Measurements from ENCODE around the gene ZNF552. TPM values are rescaled to one million over a fixed set of nuclear protein-coding genes. Genes with fewer than 3 reads are reported as not detected.

Gene ZNF552
- total and polyA plus RNA-seq, 2 donors (not counting 1 experiment from before 2014, with no cell fraction given): 6.7 to 21.7 TPM

DNA sequence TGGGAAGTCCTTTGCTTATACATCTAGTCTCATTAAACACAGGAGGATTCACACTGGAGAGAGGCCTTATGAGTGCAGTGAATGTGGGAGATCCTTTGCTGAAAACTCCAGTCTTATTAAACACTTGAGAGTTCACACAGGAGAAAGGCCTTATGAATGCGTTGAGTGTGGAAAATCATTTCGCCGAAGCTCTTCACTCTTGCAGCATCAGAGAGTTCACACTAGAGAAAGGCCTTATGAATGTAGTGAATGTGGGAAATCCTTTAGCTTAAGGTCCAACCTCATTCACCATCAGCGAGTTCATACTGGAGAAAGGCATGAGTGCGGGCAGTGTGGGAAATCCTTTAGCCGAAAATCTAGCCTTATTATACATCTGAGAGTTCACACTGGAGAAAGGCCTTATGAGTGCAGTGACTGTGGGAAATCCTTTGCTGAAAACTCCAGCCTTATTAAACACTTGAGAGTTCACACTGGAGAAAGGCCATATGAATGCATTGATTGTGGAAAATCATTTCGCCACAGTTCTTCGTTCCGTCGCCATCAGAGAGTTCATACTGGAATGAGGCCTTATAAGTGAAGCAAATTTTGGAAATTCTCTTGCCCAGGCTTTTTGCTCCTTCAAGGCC lies 35.4 kb downstream of the ZNF552 start:
- Histone ChIP-seq H3K9me3 (ENCODE audit: control extremely low read depth in 1 of 3, control insufficient read depth in 2 of 3, insufficient read depth in 1 of 3, low read length in 2 of 3) (peaks cover 0 to 56% (median 34%) of the 10 kb centered on the region in 3 donors), H3K4me3 (ENCODE audit: control extremely low read depth in 1 of 5, extremely low read depth in 1 of 5, insufficient read depth in 1 of 5, low read depth in 2 of 5, low read length in 4 of 5) (peak overlapping the region in 1 of 5 experiments; percentile 26), H3K79me2 (ENCODE audit: control insufficient read depth, insufficient read depth, low read length) (peaks cover 87% of the 10 kb centered on the region), H2AFZ (ENCODE audit: insufficient read depth, low read depth, low read length, poor library complexity, severe bottlenecking) (no peak overlapping the region), H4K20me1 (ENCODE audit: control insufficient read depth, insufficient read depth, low read length, poor library complexity, severe bottlenecking) (peaks cover 21% of the 10 kb centered on the region), H3K9ac (ENCODE audit: low read length) (no peak overlapping the region), H3K4me1 (ENCODE audit: control insufficient read depth in 2 of 2, insufficient read depth in 2 of 2, low read length in 2 of 2) (peaks cover 8 to 21% of the 10 kb centered on the region in 2 donors), H3K4me2 (replicated peaks; ENCODE audit: low read depth, low read length, poor library complexity, severe bottlenecking) (no peak overlapping the region), H3K27ac (ENCODE audit: low read length in 2 of 2) (no peak overlapping the region), H3K27me3 (replicated peaks in 1 of 4; ENCODE audit: control extremely low read depth in 1 of 4, control insufficient read depth in 3 of 4, insufficient read depth in 4 of 4, low read length in 3 of 4) (no peaks in the 10 kb centered on the region), H3K36me3 (replicated peaks in 1 of 2; ENCODE audit: control extremely low read depth in 1 of 2, control insufficient read depth in 1 of 2, extremely low read depth in 1 of 2, insufficient read depth in 2 of 2, low read length in 1 of 2) (peaks cover 11 to 63% of the 10 kb centered on the region in 2 experiments)
- intact Hi-C loops (cut with micrococcal nuclease): no loop called here
- H3K27me3 Mint-ChIP-seq: no peaks in the 10 kb centered on the region
- TF ChIP-seq, protein P1, sequence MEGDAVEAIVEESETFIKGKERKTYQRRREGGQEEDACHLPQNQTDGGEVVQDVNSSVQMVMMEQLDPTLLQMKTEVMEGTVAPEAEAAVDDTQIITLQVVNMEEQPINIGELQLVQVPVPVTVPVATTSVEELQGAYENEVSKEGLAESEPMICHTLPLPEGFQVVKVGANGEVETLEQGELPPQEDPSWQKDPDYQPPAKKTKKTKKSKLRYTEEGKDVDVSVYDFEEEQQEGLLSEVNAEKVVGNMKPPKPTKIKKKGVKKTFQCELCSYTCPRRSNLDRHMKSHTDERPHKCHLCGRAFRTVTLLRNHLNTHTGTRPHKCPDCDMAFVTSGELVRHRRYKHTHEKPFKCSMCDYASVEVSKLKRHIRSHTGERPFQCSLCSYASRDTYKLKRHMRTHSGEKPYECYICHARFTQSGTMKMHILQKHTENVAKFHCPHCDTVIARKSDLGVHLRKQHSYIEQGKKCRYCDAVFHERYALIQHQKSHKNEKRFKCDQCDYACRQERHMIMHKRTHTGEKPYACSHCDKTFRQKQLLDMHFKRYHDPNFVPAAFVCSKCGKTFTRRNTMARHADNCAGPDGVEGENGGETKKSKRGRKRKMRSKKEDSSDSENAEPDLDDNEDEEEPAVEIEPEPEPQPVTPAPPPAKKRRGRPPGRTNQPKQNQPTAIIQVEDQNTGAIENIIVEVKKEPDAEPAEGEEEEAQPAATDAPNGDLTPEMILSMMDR (IDR thresholded peaks at IDR 0.05): no peak
- TF ChIP-seq EZH2 (IDR thresholded peaks at IDR 0.05; ENCODE audit: borderline replicate concordance, insufficient read depth, low read depth, low read length, poor library complexity, severe bottlenecking): no peak
- no peak overlapping the region for H3K4me3 Mint-ChIP-seq
- ChIA-PET POLR2A (no interaction called here), CTCF (no interaction called here)
- DNase-seq: no peak
- WGBS (ENCODE audit: insufficient coverage): 94% methylated on average over 4 of the region's 10 CpGs
- ATAC-seq (ENCODE audit: low read depth): no peak
- H3K9me3 Mint-ChIP-seq (ENCODE audit: insufficient read depth): peaks cover 14% of the 10 kb centered on the region
- H3K4me1 Mint-ChIP-seq: peaks cover 22% of the 10 kb centered on the region
- H3K27ac Mint-ChIP-seq: no peak overlapping the region

DNA sequence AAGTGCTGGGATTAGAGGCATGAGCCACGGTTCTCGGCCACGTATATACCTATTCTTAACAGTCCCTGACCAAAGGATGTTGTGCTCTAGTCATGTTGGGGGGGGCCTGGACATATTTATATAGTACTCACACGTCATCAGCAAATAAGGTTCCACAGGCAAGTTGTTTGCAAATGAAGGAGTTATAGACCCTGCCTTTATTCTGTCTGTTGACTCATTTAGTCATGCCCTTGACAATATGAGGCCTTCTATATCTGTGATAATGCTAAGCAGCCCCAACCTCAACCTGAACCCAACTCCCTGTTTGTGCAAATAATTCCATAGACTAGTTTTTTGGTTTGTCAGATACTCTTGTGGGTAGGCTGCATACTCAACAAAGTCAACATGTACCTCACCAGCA lies 36.4 kb downstream of the ZNF552 start:
- intact Hi-C loops (cut with micrococcal nuclease): no loop called here
- no peak overlapping the region for H3K4me3 ChIP-seq (ENCODE audit: control extremely low read depth in 1 of 5, extremely low read depth in 1 of 5, insufficient read depth in 1 of 5, low read depth in 2 of 5, low read length in 4 of 5)

More for the DNA sequence above, 36.4 kb downstream of the ZNF552 start:
- H3K27me3 Mint-ChIP-seq: no peaks in the 10 kb centered on the region
- Histone ChIP-seq H2AFZ (ENCODE audit: insufficient read depth, low read depth, low read length, poor library complexity, severe bottlenecking) (no peak overlapping the region), H3K27ac (ENCODE audit: low read length in 2 of 2) (no peak overlapping the region), H3K9ac (ENCODE audit: low read length) (no peak overlapping the region), H3K79me2 (ENCODE audit: control insufficient read depth, insufficient read depth, low read length) (peaks cover 93% of the 10 kb centered on the region), H3K27me3 (replicated peaks in 1 of 4; ENCODE audit: control extremely low read depth in 1 of 4, control insufficient read depth in 3 of 4, insufficient read depth in 4 of 4, low read length in 3 of 4) (no peaks in the 10 kb centered on the region), H3K4me1 (ENCODE audit: control insufficient read depth in 2 of 2, insufficient read depth in 2 of 2, low read length in 2 of 2) (peaks cover 8 to 27% of the 10 kb centered on the region in 2 donors), H3K36me3 (replicated peaks in 1 of 2; ENCODE audit: control extremely low read depth in 1 of 2, control insufficient read depth in 1 of 2, extremely low read depth in 1 of 2, insufficient read depth in 2 of 2, low read length in 1 of 2) (peaks cover 13 to 67% of the 10 kb centered on the region in 2 experiments), H3K4me2 (replicated peaks; ENCODE audit: low read depth, low read length, poor library complexity, severe bottlenecking) (no peak overlapping the region), H3K9me3 (ENCODE audit: control extremely low read depth in 1 of 3, control insufficient read depth in 2 of 3, insufficient read depth in 1 of 3, low read length in 2 of 3) (peaks cover 0 to 56% (median 34%) of the 10 kb centered on the region in 3 donors), H4K20me1 (ENCODE audit: control insufficient read depth, insufficient read depth, low read length, poor library complexity, severe bottlenecking) (peaks cover 29% of the 10 kb centered on the region)
- ATAC-seq (ENCODE audit: low read depth) (no peak), DNase-seq (no peak)
- CTCF ChIA-PET: no interaction called here
- POLR2A ChIA-PET: no interaction called here
- no peak overlapping the region for H3K4me3 Mint-ChIP-seq
- TF ChIP-seq, protein P1 (IDR thresholded peaks at IDR 0.05): no peak
- TF ChIP-seq EZH2 (IDR thresholded peaks at IDR 0.05; ENCODE audit: borderline replicate concordance, insufficient read depth, low read depth, low read length, poor library complexity, severe bottlenecking): no peak
- peaks cover 14% of the 10 kb centered on the region for H3K9me3 Mint-ChIP-seq (ENCODE audit: insufficient read depth)
- H3K4me1 Mint-ChIP-seq: peaks cover 28% of the 10 kb centered on the region
- H3K27ac Mint-ChIP-seq: no peak overlapping the region
- no CpG with 5 or more reads among the region's 4 CpGs for WGBS (ENCODE audit: insufficient coverage)
